SK-N-SH (cell line): ENCODE measurements around the gene PAFAH1B2. TPM values are rescaled to one million over a fixed set of nuclear protein-coding genes. Genes with fewer than 3 reads are reported as not detected.

Experiments
- CTCF ChIA-PET: fragments of 300-600, 350-600 bp; formaldehyde crosslinking; extraction: SDS; loops from one replicate; lab custom pipeline; 2021; lab: Yijun Ruan, JAX
- POLR2A ChIA-PET: fragments of 350-600 bp; sonication (Branson Sonifier 250); formaldehyde crosslinking; extraction: SDS; loops from one replicate; lab custom pipeline; 2020; ENCODE audit warnings: antibody characterized with exemption, inconsistent platforms; lab: Yijun Ruan, JAX
- DNase-seq: peaks from one replicate; pipeline ENCODE4 v3.0.0; 2012
- H2AFZ ChIP-seq: fragments of 200-600 bp; sonication (generic); 2 replicates; pipeline ENCODE4 v1.8.1; 2016; ENCODE audit warnings: antibody characterized with exemption, mild to moderate bottlenecking, low read depth
- H3F3A ChIP-seq: fragments of 200-600 bp; sonication (generic); replicated peaks from 2 replicates; pipeline ENCODE3; 2016; ENCODE audit warnings: antibody characterized with exemption, mild to moderate bottlenecking; ENCODE audit not compliant: insufficient read depth
- H3K27ac ChIP-seq, 2 experiments: fragments of 200-500 bp in 1 of 2; fragments of 200-600 bp in 1 of 2; sonication (Bioruptor generic) in 1 of 2; sonication (generic), shearing (Covaris generic) in 1 of 2; 2 replicates each; pipeline versions ENCODE4 v1.5.1 to v1.6.1; 2014 to 2016; ENCODE audit warnings: low read depth in 2 of 2, inconsistent platforms in 1 of 2, low read length in 1 of 2, mild to moderate bottlenecking in 1 of 2, mixed read lengths in 1 of 2
- H3K27me3 ChIP-seq: fragments of 200-600 bp; sonication (generic), shearing (Covaris generic); 2 replicates; pipeline ENCODE4 v1.6.1; 2016; ENCODE audit warnings: mixed run types; ENCODE audit not compliant: insufficient read depth
- H3K36me3 ChIP-seq, 2 experiments: fragments of 200-500 bp in 1 of 2; fragments of 200-600 bp in 1 of 2; sonication (Bioruptor generic) in 1 of 2; sonication (generic) in 1 of 2; replicated peaks in 1 of 2; 2 replicates each; pipeline versions ENCODE3 to v1.5.1; 2014 to 2016; ENCODE audit warnings: low read length in 1 of 2, mild to moderate bottlenecking in 1 of 2; ENCODE audit not compliant: insufficient read depth in 2 of 2, control insufficient read depth in 1 of 2
- H3K4me1 ChIP-seq, 2 experiments: fragments of 200-500 bp in 1 of 2; fragments of 200-600 bp in 1 of 2; sonication (Bioruptor generic) in 1 of 2; sonication (generic), shearing (Covaris generic) in 1 of 2; 2 replicates each; pipeline versions ENCODE4 v1.5.1 to v1.6.1; 2014 to 2016; ENCODE audit warnings: low read depth in 1 of 2, low read length in 1 of 2, mixed run types in 1 of 2; ENCODE audit not compliant: insufficient read depth in 2 of 2, control insufficient read depth in 1 of 2
- H3K4me2 ChIP-seq: fragments of 200-600 bp; sonication (generic), shearing (Covaris generic); 2 replicates; pipeline ENCODE4 v1.6.1; 2017; ENCODE audit warnings: mixed run types
- H3K4me3 ChIP-seq, 2 experiments: fragments of 200-500 bp in 1 of 2; fragments of 200-600 bp in 1 of 2; sonication (Bioruptor generic) in 1 of 2; sonication (generic), shearing (Covaris generic) in 1 of 2; 2 replicates each; pipeline versions ENCODE4 v1.5.1 to v1.8.1; 2014 to 2016; ENCODE audit warnings: low read depth in 2 of 2, inconsistent platforms in 1 of 2, low read length in 1 of 2, mild to moderate bottlenecking in 1 of 2, mixed read lengths in 1 of 2, moderate library complexity in 1 of 2
- H3K79me2 ChIP-seq: fragments of 200-600 bp; sonication (generic); 2 replicates; pipeline ENCODE4 v1.8.1; 2017; ENCODE audit warnings: mild to moderate bottlenecking; ENCODE audit not compliant: insufficient read depth
- H3K9ac ChIP-seq: fragments of 200-600 bp; sonication (generic); 2 replicates; pipeline ENCODE4 v1.6.1; 2017; ENCODE audit warnings: mixed run types
- H3K9me2 ChIP-seq: fragments of 200-600 bp; sonication (generic); 2 replicates; pipeline ENCODE4 v1.6.1; 2017; ENCODE audit warnings: mixed run types
- H3K9me3 ChIP-seq: fragments of 200-600 bp; sonication (generic); 2 replicates; pipeline ENCODE4 v1.6.1; 2017; ENCODE audit warnings: mixed run types, mild to moderate bottlenecking, moderate library complexity
- H4K20me1 ChIP-seq: fragments of 200-600 bp; sonication (generic); 2 replicates; pipeline ENCODE4 v1.6.1; 2017; ENCODE audit warnings: mild to moderate bottlenecking, mixed run types; ENCODE audit not compliant: insufficient read depth
- CTCF ChIP-seq: fragments of 200-600 bp; sonication (generic); IDR thresholded peaks from 2 replicates; pipeline ENCODE4 v1.6.1; 2017; ENCODE audit warnings: antibody characterized with exemption, mild to moderate bottlenecking, moderate library complexity
- EP300 ChIP-seq, 2 experiments: IDR thresholded peaks; 2 replicates each; pipeline versions ENCODE4 v1.4.0 to v1.6.1; 2012; ENCODE audit warnings: borderline replicate concordance in 1 of 2, low read depth in 1 of 2, low read length in 1 of 2
- FOXJ3 ChIP-seq: sonication (generic); formaldehyde crosslinking; IDR thresholded peaks from 2 replicates; pipeline ENCODE4 v1.5.1; 2020; ENCODE audit warnings: mild to moderate bottlenecking, missing genetic modification reagents
- GABPA ChIP-seq: IDR thresholded peaks from 2 replicates; pipeline ENCODE4 v1.4.0; 2012; ENCODE audit warnings: low read depth, mild to moderate bottlenecking
- IRF3 ChIP-seq: fragments of 150-350 bp; IDR thresholded peaks from 2 replicates; pipeline ENCODE4 v1.6.1; 2016; ENCODE audit warnings: mild to moderate bottlenecking, low read depth, low read length
- MEF2A ChIP-seq: IDR thresholded peaks from 2 replicates; pipeline ENCODE4 v1.4.0; 2012; ENCODE audit warnings: low read depth, borderline replicate concordance
- PBX3 ChIP-seq: IDR thresholded peaks from 2 replicates; pipeline ENCODE4; 2012
- RCOR1 ChIP-seq: fragments of 150-350 bp; IDR thresholded peaks from 2 replicates; pipeline ENCODE4 v1.6.1; 2017; ENCODE audit warnings: antibody characterized with exemption, low read length
- REST ChIP-seq: IDR thresholded peaks from 2 replicates; pipeline ENCODE4 v1.6.1; 2012; ENCODE audit warnings: mild to moderate bottlenecking, low read depth, low read length, moderate library complexity
- TAF1 ChIP-seq: IDR thresholded peaks from 2 replicates; pipeline ENCODE4 v1.6.1; 2012; ENCODE audit warnings: low read depth, mild to moderate bottlenecking, low read length, moderate library complexity, borderline replicate concordance
- TCF12 ChIP-seq: IDR thresholded peaks from 2 replicates; pipeline ENCODE4 v1.4.0; 2012
- TEAD4 ChIP-seq: IDR thresholded peaks from 2 replicates; pipeline ENCODE4 v1.4.0; 2012; ENCODE audit warnings: mild to moderate bottlenecking, borderline replicate concordance; ENCODE audit not compliant: insufficient read depth
- USF2 ChIP-seq: fragments of 150-350 bp; IDR thresholded peaks from 2 replicates; pipeline ENCODE4 v1.6.1; 2017; ENCODE audit warnings: antibody characterized with exemption, low read length, low read depth, borderline replicate concordance
- ZBTB33 ChIP-seq: IDR thresholded peaks from 2 replicates; pipeline ENCODE4 v1.4.0; 2012; ENCODE audit warnings: low read depth, borderline replicate concordance
- WGBS: methylation state at CpG from one replicate; pipeline ENCODE4 v1.1.6; 2017; ENCODE audit warnings: low lambda C conversion rate; 5-methylcytosine and 5-hydroxymethylcytosine counted together
- polyA plus RNA-seq, 3 experiments: library from polyadenylated mRNA; depleted of rRNA; stranded (reverse); fragments of >200 nt; gene quantifications; 2 replicates each; pipeline ENCODE4 v1.2.3, GENCODE V29; 2012

The PAFAH1B2 gene
- polyA plus RNA-seq, 1 of the 3 experiments (the other 2 are of a cell fraction): 19.6 TPM

- Histone ChIP-seq H4K20me1 (peaks cover 3% of the 10 kb centered on the region; the same call in 1 of the 2 replicates), H3F3A (peaks cover 8% of the 10 kb centered on the region), H3K27ac (no peak overlapping the region), H3K9me2 (no peaks in the 10 kb centered on the region), H3K36me3 (peaks cover 0 to 8% of the 10 kb centered on the region in 2 experiments), H3K27me3 (no peaks in the 10 kb centered on the region), H3K4me2 (no peak overlapping the region), H3K9me3 (no peaks in the 10 kb centered on the region), H3K4me3 (no peak overlapping the region), H3K79me2 (peaks cover 47% of the 10 kb centered on the region), H3K9ac (no peak overlapping the region), H2AFZ (no peak overlapping the region), H3K4me1 (peaks cover 9 to 10% of the 10 kb centered on the region in 2 experiments; a peak in 3 of 4 replicates)
- ChIA-PET CTCF (interaction anchor here (0.7 to 2.0 kb wide), 3 partner anchors 15 to 74 kb away, joined by 3 to 6 read pairs (median 4); no protein-coding TSS in a partner anchor), POLR2A (interaction anchor here (0.6 to 1.1 kb wide), 3 partner anchors 16 to 25 kb away, joined by 3 to 4 read pairs (median 3); partner anchors contain the start of gene SIDT2)
- TF ChIP-seq USF2 (no peak), IRF3 (no peak), FOXJ3 (CRISPR knock-in tag) (no peak), TCF12 (no peak), MEF2A (no peak), RCOR1 (no peak), TEAD4 (no peak), CTCF (no peak), GABPA (no peak), REST (no peak), EP300 (IDR thresholded peaks at IDR 0.05; ENCODE audit: borderline replicate concordance in 1 of 2, low read depth in 1 of 2, low read length in 1 of 2) (no peak), ZBTB33 (no peak), PBX3 (no peak), TAF1 (no peak)
- 93% methylated on average over 6 of the region's 7 CpGs for WGBS
- no peak for DNase-seq
Observed at GRCh38 chr11:117197006-117197405, 52.9 kb downstream of the PAFAH1B2 start.
